Measurements from ENCODE around the gene BMP8A.

BMP8A gene

DNA sequence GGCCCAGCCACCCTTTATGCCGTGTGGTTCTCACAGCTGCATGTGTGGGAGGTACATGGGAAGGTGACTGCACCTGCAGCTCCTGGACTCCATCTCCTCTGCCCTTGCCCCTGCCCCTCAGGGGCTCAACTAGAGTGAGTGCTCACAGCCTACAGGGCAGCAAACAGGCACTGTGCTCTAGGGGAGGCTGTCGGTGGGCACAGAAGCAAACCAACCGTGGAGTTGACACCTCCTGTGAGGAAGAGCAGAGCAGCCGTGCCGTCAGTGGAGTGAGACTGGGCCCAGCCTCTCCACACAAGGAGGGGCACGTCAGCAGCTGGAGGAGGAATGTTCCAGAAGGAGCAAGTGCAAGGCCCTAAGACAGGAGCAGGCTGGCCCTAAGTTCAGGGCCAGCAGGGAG, 32.7 kb downstream of the BMP8A start:
- no peaks in the 10 kb centered on the region for H3K9me3 ChIP-seq (replicated peaks; ENCODE audit: insufficient read depth, low read length)
- no peaks in the 10 kb centered on the region for H4K20me1 ChIP-seq (ENCODE audit: insufficient read depth, low read length)
- peaks cover 15% of the 10 kb centered on the region for H3K79me2 ChIP-seq (ENCODE audit: low read length)
- H3K27ac ChIP-seq (ENCODE audit: low read length), result peak overlapping the region; percentile 96; the same call in 1 of the 2 replicates
- 0 out of 2 replicates have a peak, but pooled peaks cover 3% of the 10 kb centered on the region for H3K36me3 ChIP-seq (replicated peaks; ENCODE audit: insufficient read depth, low read length)
- no peak overlapping the region for H3K4me2 ChIP-seq (ENCODE audit: low read depth, low read length)
- H3F3A ChIP-seq (ENCODE audit: insufficient read depth, low read length), result peaks cover 29% of the 10 kb centered on the region
- DNase-seq, result no peak
- H3K4me3 ChIP-seq (ENCODE audit: low read length), result no peak overlapping the region
- H3K4me1 ChIP-seq (ENCODE audit: low read length), result peaks cover 39% of the 10 kb centered on the region
- no peaks in the 10 kb centered on the region for H3K27me3 ChIP-seq (replicated peaks; ENCODE audit: insufficient read depth, low read length)
- H3K9ac ChIP-seq (ENCODE audit: low read length), result no peak overlapping the region
- no peak overlapping the region for H2AFZ ChIP-seq (ENCODE audit: low read length)
- H3K9me2 ChIP-seq (replicated peaks; ENCODE audit: insufficient read depth, low read length), result no peaks in the 10 kb centered on the region
- TF ChIP-seq CTCF (IDR thresholded peaks at IDR 0.05; ENCODE audit: low read length), result no peak
- no peak for TF ChIP-seq EZH2 (optimal IDR thresholded peaks at IDR 0.05; ENCODE audit: low read depth, low read length)
- TF ChIP-seq EZH2phosphoT487 (IDR thresholded peaks at IDR 0.05; ENCODE audit: low read length), result no peak

DNA sequence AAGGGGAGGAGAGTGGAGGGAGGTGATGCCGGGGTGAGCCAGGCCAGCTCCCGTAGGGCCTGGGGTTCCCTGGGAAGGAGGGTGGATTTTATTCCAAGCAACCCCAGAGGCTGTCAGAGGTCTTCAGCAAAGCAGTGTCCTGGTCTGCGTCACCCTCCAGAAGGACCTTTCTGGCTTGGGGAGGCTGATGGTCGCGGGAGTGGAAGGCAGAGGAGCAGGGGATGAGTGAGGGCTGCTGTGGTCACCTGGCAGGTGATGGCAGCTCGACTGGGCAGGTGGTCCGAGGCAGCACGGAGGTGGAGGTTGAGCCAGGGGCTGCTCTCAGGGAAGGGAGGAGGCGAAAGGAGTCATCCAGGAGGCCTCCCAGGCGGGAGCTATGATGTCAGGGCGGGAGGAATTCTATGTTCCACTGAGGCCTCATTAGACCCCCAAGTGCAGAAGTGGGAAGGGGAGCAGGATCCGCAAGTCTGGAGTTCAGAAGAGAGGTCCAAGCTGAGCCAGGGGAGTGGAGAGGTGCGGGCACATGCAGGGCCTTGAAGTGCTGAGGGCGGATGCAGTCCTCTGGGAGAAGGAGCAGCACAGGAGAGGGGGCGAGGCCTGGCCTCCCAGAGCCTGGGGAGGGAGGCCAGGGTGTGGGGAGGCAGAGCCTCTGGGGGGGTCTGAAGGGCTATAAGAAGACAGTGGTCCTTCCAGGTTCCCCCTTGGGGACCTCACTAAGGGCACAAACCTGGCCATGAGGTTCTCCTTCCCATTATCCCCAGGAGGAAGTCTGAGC, 33.3 kb downstream of the BMP8A start:
- H2AFZ ChIP-seq (ENCODE audit: low read length), result no peak overlapping the region
- peak overlapping the region; percentile 69 for H3K9ac ChIP-seq (ENCODE audit: low read length)
- 0 out of 2 replicates have a peak, but pooled peaks cover 3% of the 10 kb centered on the region for H3K36me3 ChIP-seq (replicated peaks; ENCODE audit: insufficient read depth, low read length)
- peaks cover 39% of the 10 kb centered on the region for H3K4me1 ChIP-seq (ENCODE audit: low read length)
- H3K79me2 ChIP-seq (ENCODE audit: low read length), result peaks cover 16% of the 10 kb centered on the region
- peak overlapping the region; percentile 96 for H3K27ac ChIP-seq (ENCODE audit: low read length)
- H3K4me3 ChIP-seq (ENCODE audit: low read length), result no peak overlapping the region
- H3K9me3 ChIP-seq (replicated peaks; ENCODE audit: insufficient read depth, low read length), result no peaks in the 10 kb centered on the region
- no peaks in the 10 kb centered on the region for H3K9me2 ChIP-seq (replicated peaks; ENCODE audit: insufficient read depth, low read length)
- H3K4me2 ChIP-seq (ENCODE audit: low read depth, low read length), result peak overlapping the region; percentile 71
- H3K27me3 ChIP-seq (replicated peaks; ENCODE audit: insufficient read depth, low read length), result no peaks in the 10 kb centered on the region
- H3F3A ChIP-seq (ENCODE audit: insufficient read depth, low read length), result peaks cover 29% of the 10 kb centered on the region
- DNase-seq, result no peak
- H4K20me1 ChIP-seq (ENCODE audit: insufficient read depth, low read length), result no peaks in the 10 kb centered on the region
- TF ChIP-seq EZH2phosphoT487 (IDR thresholded peaks at IDR 0.05; ENCODE audit: low read length) (no peak), CTCF (IDR thresholded peaks at IDR 0.05; ENCODE audit: low read length) (no peak), EZH2 (optimal IDR thresholded peaks at IDR 0.05; ENCODE audit: low read depth, low read length) (no peak)

GRCh38 chr1:39525366-39526165, 34.1 kb downstream of the BMP8A start:
- DNase-seq, result peak; percentile 97
- peak overlapping the region; percentile 69 for H3K9ac ChIP-seq (ENCODE audit: low read length)
- no peaks in the 10 kb centered on the region for H4K20me1 ChIP-seq (ENCODE audit: insufficient read depth, low read length)
- TF ChIP-seq EZH2 (optimal IDR thresholded peaks at IDR 0.05; ENCODE audit: low read depth, low read length), result no peak
- TF ChIP-seq CTCF (IDR thresholded peaks at IDR 0.05; ENCODE audit: low read length), result no peak
- no peak for TF ChIP-seq EZH2phosphoT487 (IDR thresholded peaks at IDR 0.05; ENCODE audit: low read length)
- H3F3A ChIP-seq (ENCODE audit: insufficient read depth, low read length), result peaks cover 29% of the 10 kb centered on the region
- H3K4me3 ChIP-seq (ENCODE audit: low read length), result no peak overlapping the region
- H3K9me3 ChIP-seq (replicated peaks; ENCODE audit: insufficient read depth, low read length), result no peaks in the 10 kb centered on the region
- H3K9me2 ChIP-seq (replicated peaks; ENCODE audit: insufficient read depth, low read length), result no peaks in the 10 kb centered on the region
- peaks cover 23% of the 10 kb centered on the region for H3K79me2 ChIP-seq (ENCODE audit: low read length)
- H2AFZ ChIP-seq (ENCODE audit: low read length), result no peak overlapping the region
- H3K4me2 ChIP-seq (ENCODE audit: low read depth, low read length), result peak overlapping the region; percentile 71
- peaks cover 39% of the 10 kb centered on the region for H3K4me1 ChIP-seq (ENCODE audit: low read length)
- H3K27ac ChIP-seq (ENCODE audit: low read length), result peak overlapping the region; percentile 96
- 0 out of 2 replicates have a peak, but pooled peaks cover 3% of the 10 kb centered on the region for H3K36me3 ChIP-seq (replicated peaks; ENCODE audit: insufficient read depth, low read length)
- no peaks in the 10 kb centered on the region for H3K27me3 ChIP-seq (replicated peaks; ENCODE audit: insufficient read depth, low read length)
